Muscle of arm (tissue), 12 donors: Measurements from ENCODE around the gene KCNV2. TPM values are rescaled to one million over a fixed set of nuclear protein-coding genes. Genes with fewer than 3 reads are reported as not detected.

ENCODE experiments used
- DNase-seq: peaks from one replicate; pipeline ENCODE4 v3.0.0-alpha.2; 2013
- polyA plus RNA-seq, 12 donors: library from polyadenylated mRNA; unstranded; fragments of 120-200 nt; gene quantifications; one replicate each; pipeline ENCODE4 v1.2.1, GENCODE V29; 2013; ENCODE audit not compliant: insufficient read length in 12 of 12

The KCNV2 gene
- polyA plus RNA-seq, 12 donors, result 0.08 to 0.25 (median 0.15) TPM; not detected in 2

GRCh38 chr9:2758162-2758897 is 41.0 kb downstream of the KCNV2 start:
- no peak for DNase-seq

- DNase-seq, result peak; percentile 46
Measured at GRCh38 chr9:2758898-2759510, 41.7 kb downstream of the KCNV2 start.

GRCh38 chr9:2761424-2761823 is 44.1 kb downstream of the KCNV2 start:
- DNase-seq, result no peak

GRCh38 chr9:2764353-2764752 is 47.0 kb downstream of the KCNV2 start:
- DNase-seq, result no peak

GRCh38 chr9:2765250-2765880 is 48.1 kb downstream of the KCNV2 start:
- no peak for DNase-seq

- DNase-seq, result no peak
Measured at GRCh38 chr9:2767800-2768677, 50.7 kb downstream of the KCNV2 start.

- DNase-seq, result no peak
Measured at GRCh38 chr9:2771087-2771486, 53.8 kb downstream of the KCNV2 start.

GRCh38 chr9:2771661-2772060 is 54.4 kb downstream of the KCNV2 start:
- DNase-seq, result no peak

GRCh38 chr9:2777454-2777853 is 60.1 kb downstream of the KCNV2 start:
- DNase-seq, result no peak

- DNase-seq, result no peak
Measured at GRCh38 chr9:2778816-2779215, 61.5 kb downstream of the KCNV2 start.

Other genes starting within 250 kb of the KCNV2 start
- gene VLDLR, start 95.7 kb upstream of the KCNV2 start, polyA plus RNA-seq, result 10 to 100 TPM in 11 of 12 donors, not detected in 1; 15.8 to 26.2 (median 22.1) TPM
- 10 to 100 TPM in 11 of 12 donors, not detected in 1; 10.6 to 36.7 (median 26.8) TPM for gene PUM3, start 126.6 kb downstream of the KCNV2 start, polyA plus RNA-seq